ENCODE results near the gene IL36G. TPM values are rescaled to one million over a fixed set of nuclear protein-coding genes. Genes with fewer than 3 reads are reported as not detected.

The IL36G gene
- total RNA-seq, 1 experiment from 2014 or later, result not detected

GRCh38 chr2:113012436-113013335, 34.9 kb downstream of the IL36G start:
- BruUV-seq (replicated peaks), result no TSS peak
- intact Hi-C loops (cut with micrococcal nuclease), result no loop called here
- ChIA-PET CTCF (interaction anchor here (0.6 to 0.9 kb wide), 2 partner anchors 53 to 192 kb away, joined by 3 read pairs; no protein-coding TSS in a partner anchor), POLR2A (no interaction called here)
- H3K27ac Mint-ChIP-seq (ENCODE audit: low read depth, unreplicated experiment), result no peak overlapping the region
- no peak for DNase-seq (ENCODE audit: unreplicated experiment)
- H3K27me3 Mint-ChIP-seq (ENCODE audit: insufficient read depth, unreplicated experiment), result peaks cover 13% of the 10 kb centered on the region
- H3K9me3 Mint-ChIP-seq (ENCODE audit: unreplicated experiment), result peaks cover 7% of the 10 kb centered on the region
- no peak overlapping the region for H3K4me3 Mint-ChIP-seq (ENCODE audit: unreplicated experiment)
- no peak for TF ChIP-seq CTCF (IDR thresholded peaks at IDR 0.05; ENCODE audit: unreplicated experiment)
- H3K4me1 Mint-ChIP-seq (ENCODE audit: insufficient read depth, unreplicated experiment), result no peaks in the 10 kb centered on the region
- no peaks in the 10 kb centered on the region for H3K36me3 Mint-ChIP-seq (ENCODE audit: insufficient read depth, unreplicated experiment)

- Mint-ChIP-seq H3K27me3 (ENCODE audit: insufficient read depth, unreplicated experiment) (peaks cover 19% of the 10 kb centered on the region), H3K9me3 (ENCODE audit: unreplicated experiment) (peaks cover 11% of the 10 kb centered on the region), H3K36me3 (ENCODE audit: insufficient read depth, unreplicated experiment) (no peaks in the 10 kb centered on the region), H3K4me1 (ENCODE audit: insufficient read depth, unreplicated experiment) (no peaks in the 10 kb centered on the region), H3K4me3 (ENCODE audit: unreplicated experiment) (no peak overlapping the region), H3K27ac (ENCODE audit: low read depth, unreplicated experiment) (no peak overlapping the region)
- no peak for DNase-seq (ENCODE audit: unreplicated experiment)
- ChIA-PET CTCF (interaction anchor here (0.9 kb wide), 1 partner anchor 54 kb away, joined by 3 read pairs; no protein-coding TSS in a partner anchor), POLR2A (no interaction called here)
- intact Hi-C loops (cut with micrococcal nuclease), result no loop called here
- no peak for TF ChIP-seq CTCF (IDR thresholded peaks at IDR 0.05; ENCODE audit: unreplicated experiment)
- BruUV-seq (replicated peaks), result no TSS peak
These were observed 35.5 kb downstream of the IL36G start for GRCh38 chr2:113013336-113013661.

GRCh38 chr2:113014067-113014466, 36.3 kb downstream of the IL36G start:
- H3K27me3 Mint-ChIP-seq (ENCODE audit: insufficient read depth, unreplicated experiment), result peaks cover 27% of the 10 kb centered on the region
- no TSS peak for BruUV-seq (replicated peaks)
- CTCF ChIA-PET, result no interaction called here
- H3K4me1 Mint-ChIP-seq (ENCODE audit: insufficient read depth, unreplicated experiment), result no peaks in the 10 kb centered on the region
- intact Hi-C loops (cut with micrococcal nuclease), result no loop called here
- no peak overlapping the region for H3K27ac Mint-ChIP-seq (ENCODE audit: low read depth, unreplicated experiment)
- H3K36me3 Mint-ChIP-seq (ENCODE audit: insufficient read depth, unreplicated experiment), result no peaks in the 10 kb centered on the region
- POLR2A ChIA-PET, result no interaction called here
- H3K4me3 Mint-ChIP-seq (ENCODE audit: unreplicated experiment), result no peak overlapping the region
- TF ChIP-seq CTCF (IDR thresholded peaks at IDR 0.05; ENCODE audit: unreplicated experiment), result no peak
- DNase-seq (ENCODE audit: unreplicated experiment), result no peak
- H3K9me3 Mint-ChIP-seq (ENCODE audit: unreplicated experiment), result peaks cover 17% of the 10 kb centered on the region

GRCh38 chr2:113015042-113015441, 37.2 kb downstream of the IL36G start:
- CTCF ChIA-PET, result interaction anchor here (1.2 kb wide), 1 partner anchor 266 kb away, joined by 3 read pairs; no protein-coding TSS in a partner anchor

More at GRCh38 chr2:113015042-113015441, 37.2 kb downstream of the IL36G start:
- TF ChIP-seq CTCF (IDR thresholded peaks at IDR 0.05; ENCODE audit: unreplicated experiment), result no peak
- no peaks in the 10 kb centered on the region for H3K36me3 Mint-ChIP-seq (ENCODE audit: insufficient read depth, unreplicated experiment)
- H3K27me3 Mint-ChIP-seq (ENCODE audit: insufficient read depth, unreplicated experiment), result peaks cover 32% of the 10 kb centered on the region
- H3K9me3 Mint-ChIP-seq (ENCODE audit: unreplicated experiment), result peaks cover 17% of the 10 kb centered on the region
- H3K4me1 Mint-ChIP-seq (ENCODE audit: insufficient read depth, unreplicated experiment), result no peaks in the 10 kb centered on the region
- BruUV-seq (replicated peaks), result no TSS peak
- DNase-seq (ENCODE audit: unreplicated experiment), result no peak
- POLR2A ChIA-PET, result no interaction called here
- H3K27ac Mint-ChIP-seq (ENCODE audit: low read depth, unreplicated experiment), result no peak overlapping the region
- no peak overlapping the region for H3K4me3 Mint-ChIP-seq (ENCODE audit: unreplicated experiment)
- intact Hi-C loops (cut with micrococcal nuclease), result no loop called here

Measured in MCF 10A (cell line).